Amygdala (tissue), 56 donors: ENCODE measurements around the gene ITCH.
"Not testable (repeated sequence)": the region's sequence is repeated elsewhere in the genome, so short reads cannot be mapped to it uniquely, and the experiment has no call there.

Source experiments
- DNase-seq, 56 donors: peaks; one replicate each; lab custom pipeline; 2025; lab: John Stamatoyannopoulos, UW

Gene ITCH

DNA sequence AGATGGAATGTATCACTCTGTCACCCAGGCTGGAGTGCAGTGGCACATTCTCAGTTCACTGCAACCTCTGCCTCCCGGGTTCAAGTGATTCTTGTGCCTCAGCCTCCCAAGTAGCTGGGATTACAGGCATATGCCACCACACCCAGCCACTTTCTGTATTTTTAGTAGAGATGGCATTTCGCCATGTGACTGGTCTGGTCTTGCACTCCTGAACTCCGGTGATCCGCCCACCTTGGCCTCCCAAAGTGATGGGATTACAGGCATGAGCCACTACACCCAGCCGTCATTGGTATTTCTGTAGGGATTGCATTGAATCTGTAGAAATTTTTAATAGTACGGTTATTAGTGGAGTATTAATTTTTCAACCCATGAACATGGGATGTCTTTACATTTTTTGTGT, 134.5 kb downstream of the ITCH start:
- DNase-seq, result not testable (repeated sequence)

DNA sequence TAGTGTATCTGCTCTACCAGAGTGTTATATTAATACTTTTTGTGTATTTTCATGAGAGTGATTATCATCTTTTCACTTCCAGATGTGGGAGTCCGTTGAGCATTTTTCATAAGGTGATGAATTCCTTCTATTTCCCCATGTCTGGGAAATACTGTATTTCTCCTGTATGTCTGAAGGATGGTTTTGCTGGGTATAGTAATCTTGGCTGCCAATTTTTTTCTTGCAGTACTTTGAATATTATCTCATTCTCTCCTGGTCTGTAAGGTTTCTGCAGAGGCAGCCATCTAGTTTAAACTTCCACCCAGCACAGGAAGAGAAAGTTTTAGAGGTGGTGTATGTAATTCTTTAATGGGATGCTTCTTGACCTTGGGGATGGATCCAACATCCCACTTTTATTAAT, 137.8 kb downstream of the ITCH start:
- DNase-seq, result no peak

DNA sequence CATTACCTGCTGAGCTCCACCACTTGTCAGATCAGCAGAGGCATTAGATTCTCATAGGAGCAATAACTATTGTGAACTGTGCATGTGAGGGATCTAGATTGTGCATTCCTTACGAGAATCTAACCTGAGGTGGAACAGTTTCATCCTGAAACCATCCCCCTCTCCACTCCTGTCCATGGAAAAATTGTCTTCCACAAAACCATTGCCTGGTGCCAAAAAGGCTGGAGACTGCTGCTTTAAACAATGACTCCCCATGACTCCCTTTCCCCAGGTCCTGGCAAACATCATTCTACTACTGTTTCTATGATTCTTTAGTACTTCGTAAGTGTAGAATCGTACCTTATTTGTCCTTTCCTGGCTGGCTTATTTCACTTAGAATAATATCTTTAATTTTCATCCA, 143.4 kb downstream of the ITCH start:
- DNase-seq, result no peak

DNA sequence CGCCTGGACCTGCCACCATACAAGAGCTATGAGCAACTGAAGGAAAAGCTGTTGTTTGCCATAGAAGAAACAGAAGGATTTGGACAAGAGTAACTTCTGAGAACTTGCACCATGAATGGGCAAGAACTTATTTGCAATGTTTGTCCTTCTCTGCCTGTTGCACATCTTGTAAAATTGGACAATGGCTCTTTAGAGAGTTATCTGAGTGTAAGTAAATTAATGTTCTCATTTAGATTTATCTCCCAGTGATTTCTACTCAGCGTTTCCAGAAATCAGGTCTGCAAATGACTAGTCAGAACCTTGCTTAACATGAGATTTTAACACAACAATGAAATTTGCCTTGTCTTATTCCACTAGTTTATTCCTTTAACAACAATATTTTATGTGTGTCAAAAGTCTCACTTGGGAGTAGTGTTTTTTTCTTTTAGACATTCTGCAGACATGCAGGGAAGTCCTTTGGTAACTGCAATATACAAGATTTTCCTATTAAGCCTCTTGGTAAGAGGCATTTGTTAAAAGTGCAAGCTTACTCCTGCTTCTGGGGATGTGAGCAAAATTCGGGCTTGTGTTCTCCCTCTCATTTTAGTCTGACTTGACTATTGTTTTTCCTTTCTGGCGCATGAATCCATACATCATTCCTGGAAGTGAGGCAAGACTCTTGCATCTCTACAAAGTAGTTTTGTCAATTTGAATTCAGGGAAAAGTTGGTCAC, 144.8 kb downstream of the ITCH start:
- no peak for DNase-seq

DNA sequence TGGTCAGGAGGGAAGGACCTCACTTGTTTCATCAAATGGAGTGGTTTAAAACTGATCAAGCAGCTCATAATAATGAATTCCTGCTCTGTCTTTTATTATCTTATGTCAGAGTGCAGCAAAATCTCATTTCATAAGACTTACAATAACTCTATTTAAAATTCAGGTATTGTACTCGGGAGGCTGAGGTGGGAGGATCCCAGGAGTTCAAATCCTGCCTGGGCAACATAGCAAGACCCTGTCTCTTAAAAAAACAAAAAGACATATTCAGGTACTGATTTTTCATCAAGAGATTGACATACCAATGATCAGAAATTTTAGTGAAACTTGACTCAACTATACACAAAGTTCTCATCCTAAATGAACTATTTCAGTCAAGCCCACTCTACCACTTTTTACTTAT, 147.5 kb downstream of the ITCH start:
- DNase-seq, result no peak

DNA sequence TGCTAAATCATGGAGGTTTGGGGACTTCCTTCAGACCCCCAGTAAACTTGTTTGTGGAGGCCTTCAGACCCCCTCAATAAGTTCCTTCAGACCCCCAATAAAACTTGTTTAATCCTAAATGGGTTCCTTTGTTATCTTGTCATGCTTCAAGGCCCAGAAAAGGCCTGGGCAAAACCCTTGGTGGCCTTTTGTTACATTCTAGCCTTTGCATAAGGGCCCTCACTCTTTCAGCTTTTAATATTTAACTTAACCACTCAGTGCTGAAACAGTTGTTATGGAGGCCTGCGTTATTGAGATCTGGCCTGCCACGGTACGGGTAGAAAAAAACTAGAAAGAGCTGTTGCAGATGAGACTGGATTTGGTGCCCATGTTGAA, 148.8 kb downstream of the ITCH start:
- DNase-seq, result no peak

DNA sequence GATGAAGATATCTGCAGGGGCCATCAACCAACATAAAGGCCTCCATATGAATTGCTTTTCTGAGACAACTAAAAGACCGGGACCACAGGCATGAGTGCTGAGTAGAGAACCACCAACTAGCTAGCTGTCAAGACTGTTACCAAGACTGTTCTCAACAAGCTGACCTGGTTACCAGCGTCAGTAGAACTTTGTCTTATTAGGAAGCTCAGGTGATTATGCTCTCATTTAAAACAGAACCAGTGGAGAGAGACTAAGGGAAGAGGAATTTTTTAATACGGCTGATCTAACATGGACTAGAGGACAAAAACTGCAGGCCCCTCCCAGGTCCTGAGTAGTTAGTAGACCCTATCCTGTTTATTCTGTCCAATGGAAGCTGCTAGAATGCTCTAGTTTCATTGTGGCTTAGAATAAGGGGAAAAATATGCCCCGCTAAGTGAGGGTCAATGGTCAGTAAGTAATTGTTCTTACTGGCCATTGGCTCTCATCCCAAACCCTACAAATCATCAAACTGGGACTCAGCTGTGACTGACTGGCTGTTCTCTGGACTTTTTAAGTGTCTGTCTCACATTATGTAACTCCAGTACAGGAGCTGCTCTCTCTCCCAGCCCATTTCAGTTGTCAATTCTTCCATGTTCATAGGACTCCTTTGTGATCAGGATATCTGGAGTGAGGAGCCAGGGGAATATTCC, 149.3 kb downstream of the ITCH start:
- DNase-seq, result peak in 1 of 56 donors; percentile 53

DNA sequence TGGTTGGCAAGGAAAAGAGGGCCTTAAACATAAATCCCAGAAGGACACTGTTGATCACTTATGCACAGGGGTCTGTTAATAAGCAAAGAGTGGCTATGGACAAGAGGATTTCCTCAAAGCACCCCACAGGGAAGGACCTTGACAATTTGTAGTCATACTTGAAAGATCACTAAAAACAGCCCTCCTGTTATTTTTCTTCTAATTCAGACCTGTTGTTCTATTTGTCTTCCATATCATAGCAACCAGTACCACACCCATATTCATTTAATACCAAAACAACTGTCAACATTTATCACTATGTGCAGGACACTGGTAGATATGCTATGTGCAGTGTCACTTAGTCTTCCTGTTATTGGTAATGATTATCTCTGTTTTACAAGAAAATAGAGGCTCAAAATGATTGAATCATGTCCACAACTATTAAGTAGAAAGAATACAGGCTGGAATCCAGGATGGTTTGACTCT, 149.9 kb downstream of the ITCH start:
- DNase-seq, result no peak

DNA sequence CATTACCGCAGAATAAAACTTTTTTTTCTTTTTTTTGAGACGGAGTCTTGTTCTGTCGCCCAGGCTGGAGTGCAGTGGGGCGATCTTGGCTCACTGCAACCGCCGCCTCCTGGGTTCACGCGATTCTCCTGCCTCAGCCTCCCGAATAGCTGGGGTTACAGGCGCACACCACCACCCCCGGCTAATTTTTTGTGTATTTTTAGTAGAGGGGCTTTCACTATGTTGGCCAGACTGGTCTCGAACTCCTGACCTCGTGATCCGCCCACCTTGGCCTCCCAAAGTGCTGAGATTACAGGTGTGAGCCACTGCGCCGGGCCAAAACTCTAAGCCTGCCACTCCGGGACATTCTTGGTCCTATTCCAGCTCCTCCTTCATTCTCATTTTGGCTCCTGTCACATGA, 151.0 kb downstream of the ITCH start:
- DNase-seq, result not testable (repeated sequence)

DNA sequence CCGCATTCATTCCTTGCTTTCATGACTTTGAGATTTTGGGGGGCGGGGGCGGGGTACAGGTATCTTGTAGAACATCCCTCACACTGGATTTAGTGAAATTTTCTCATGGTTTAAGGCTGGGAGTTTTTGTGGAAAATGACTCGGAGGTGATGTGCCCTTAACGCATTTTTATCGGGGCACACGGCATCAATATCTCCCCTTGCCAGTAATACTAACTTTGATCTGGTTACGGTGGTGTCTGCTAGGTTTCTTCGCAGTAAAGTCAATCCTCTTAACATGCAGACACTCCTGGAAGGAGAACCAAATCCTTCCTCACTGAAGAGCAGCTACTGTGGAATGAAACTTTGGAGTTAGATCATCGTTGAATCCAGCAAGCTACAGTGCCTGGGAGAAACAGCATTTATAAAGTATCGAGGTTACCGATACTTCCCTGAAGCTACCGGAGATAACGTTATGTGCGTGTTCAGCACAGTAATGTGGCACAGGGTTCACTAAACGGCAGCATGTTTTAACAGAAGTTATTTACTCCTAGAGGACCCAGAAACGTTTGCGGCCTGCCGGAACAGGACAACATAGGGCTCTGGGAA, 151.9 kb downstream of the ITCH start:
- no peak for DNase-seq

DNA sequence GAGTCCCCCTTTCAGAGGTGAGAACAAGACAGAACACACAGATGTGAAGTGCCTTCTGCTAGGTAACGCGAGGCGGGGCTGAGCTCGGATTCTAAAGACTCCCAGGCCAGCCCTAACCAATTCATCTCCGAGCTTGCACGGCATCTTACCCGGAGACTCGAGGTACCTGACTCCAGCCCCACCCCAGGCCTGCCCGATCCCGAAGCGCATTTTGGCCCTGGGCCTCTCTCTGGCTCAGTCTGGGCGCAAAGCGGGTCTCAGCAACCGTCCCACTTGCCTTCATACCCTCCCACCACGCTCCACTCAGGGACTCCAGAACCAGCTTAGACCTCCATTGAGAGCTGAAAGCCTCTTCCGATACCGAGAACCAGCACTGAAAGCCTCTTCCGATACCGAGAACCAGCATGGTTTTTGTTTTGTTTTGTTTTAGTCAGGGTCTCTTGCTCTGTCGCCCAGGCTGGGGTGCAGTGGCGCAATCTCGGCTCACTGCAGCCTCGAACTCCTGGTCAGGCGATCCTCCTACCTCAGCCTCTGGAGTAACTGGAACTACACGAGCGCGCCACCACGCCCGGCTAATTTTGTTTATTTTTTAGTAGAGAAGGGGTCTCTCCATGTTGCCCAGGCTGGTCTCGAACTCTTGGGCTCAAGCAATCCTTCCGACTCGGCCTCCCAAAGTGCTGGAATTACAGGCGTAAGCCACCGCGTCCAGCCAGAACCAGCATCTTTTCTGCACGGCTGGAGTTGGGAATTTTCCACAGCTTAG, 152.6 kb downstream of the ITCH start:
- peak in 28 of 56 donors; percentile 18 to 64 (median 41) for DNase-seq

DNA sequence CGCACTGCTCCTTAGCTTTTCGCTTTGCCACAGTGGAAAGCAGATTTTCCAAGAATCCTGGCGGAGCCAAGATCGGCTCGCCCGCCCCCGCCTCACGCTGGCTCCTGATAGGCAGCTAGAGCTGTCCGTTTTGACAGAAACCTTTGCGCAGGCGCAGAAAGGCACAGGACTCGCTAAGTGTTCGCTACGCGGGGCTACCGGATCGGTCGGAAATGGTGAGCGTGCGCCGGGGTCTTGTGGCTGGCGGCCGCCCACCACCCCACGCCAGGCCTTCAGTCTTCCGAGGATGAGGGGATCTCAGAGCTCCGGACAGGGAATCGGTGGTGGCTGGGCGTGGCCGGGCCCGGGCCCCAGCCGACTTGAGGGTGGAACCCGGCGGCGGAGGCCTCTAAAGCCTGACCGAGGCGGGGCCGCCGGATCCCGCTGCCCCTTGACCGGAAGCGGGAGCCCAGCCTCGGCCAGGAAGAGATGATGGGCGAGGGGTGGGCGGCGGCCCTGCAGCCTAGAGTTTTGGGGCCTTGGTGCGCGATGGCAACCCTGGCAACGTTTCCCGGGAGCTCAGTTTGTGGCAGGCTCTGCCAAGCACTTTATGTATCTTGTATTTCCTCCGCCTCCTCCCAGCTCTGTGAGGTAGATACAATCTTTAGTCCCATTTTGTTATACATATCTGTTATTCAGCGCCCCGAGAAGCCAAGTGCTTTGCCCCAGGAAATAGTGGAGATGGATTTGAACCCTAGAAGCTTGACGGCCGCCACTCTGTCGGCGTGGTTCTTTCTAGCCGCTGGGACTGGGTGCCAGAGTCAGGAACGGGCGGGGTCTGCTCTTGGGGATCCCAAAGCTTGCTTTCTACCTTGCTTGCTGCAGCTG, 153.4 kb downstream of the ITCH start, which contains the start of gene DYNLRB1:
DYNLRB1 (plus strand) TSS at position 176 of the 867 bp plus-strand sequence; CDS start at position 213, 37 bp downstream.
- peak; percentile 80 to 97 (median 94) for DNase-seq

DNA sequence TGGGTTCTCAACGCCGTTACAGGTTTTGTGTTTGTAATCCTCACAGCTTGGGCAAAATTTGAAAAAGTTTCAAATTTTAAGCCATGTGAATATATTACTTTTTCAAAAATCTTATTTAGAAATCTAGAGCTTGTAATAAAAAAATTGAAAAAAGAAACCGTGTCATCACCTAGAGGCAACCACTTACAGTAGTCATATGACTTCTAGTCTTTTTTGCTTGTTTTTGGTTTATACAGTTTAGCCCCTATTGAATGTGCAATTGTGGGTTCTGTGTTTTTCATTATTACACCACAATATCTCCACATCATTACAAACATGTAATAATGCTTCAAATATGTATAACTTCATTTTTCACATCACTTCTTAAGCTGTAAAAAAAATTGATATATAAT, 154.0 kb downstream of the ITCH start:
- no peak for DNase-seq

DNA sequence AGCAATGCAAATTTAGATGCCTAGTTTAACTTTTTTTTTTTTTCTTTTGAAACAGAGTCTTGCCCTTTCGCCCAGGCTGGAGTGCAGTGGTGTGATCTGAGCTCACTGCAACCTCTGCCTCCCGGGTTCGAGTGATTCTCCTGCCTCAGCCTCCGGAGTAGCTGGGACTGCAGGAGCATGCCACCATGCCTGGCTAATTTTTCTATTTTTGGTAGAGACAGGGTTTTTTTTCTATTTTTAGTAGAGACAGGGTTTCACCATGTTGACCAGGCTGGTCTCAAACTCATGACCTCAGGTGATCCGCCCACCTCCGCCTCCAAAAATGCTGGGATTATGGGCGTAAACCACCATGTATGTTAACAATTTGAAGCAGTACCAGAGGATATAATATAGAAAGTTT, 155.8 kb downstream of the ITCH start:
- not testable (repeated sequence) for DNase-seq

DNA sequence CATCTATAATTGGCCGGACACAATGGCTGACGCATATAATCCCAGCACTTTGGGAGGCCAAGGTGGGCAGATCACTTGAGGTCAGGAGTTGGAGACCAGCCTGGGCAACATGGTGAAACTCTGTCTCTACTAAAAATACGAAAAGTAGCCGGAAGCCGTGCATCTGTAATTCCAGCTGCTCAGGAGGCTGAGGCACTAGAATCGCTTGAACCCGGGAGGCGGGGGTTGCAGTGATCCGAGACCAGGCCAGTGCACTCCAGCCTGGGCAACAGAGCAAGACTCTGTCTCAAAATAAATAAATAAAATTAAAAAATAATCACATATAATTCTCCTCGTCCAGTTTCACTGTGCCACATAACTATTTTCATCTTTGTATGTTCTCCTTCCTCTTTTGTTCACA, 156.8 kb downstream of the ITCH start:
- not testable (repeated sequence) for DNase-seq

DNA sequence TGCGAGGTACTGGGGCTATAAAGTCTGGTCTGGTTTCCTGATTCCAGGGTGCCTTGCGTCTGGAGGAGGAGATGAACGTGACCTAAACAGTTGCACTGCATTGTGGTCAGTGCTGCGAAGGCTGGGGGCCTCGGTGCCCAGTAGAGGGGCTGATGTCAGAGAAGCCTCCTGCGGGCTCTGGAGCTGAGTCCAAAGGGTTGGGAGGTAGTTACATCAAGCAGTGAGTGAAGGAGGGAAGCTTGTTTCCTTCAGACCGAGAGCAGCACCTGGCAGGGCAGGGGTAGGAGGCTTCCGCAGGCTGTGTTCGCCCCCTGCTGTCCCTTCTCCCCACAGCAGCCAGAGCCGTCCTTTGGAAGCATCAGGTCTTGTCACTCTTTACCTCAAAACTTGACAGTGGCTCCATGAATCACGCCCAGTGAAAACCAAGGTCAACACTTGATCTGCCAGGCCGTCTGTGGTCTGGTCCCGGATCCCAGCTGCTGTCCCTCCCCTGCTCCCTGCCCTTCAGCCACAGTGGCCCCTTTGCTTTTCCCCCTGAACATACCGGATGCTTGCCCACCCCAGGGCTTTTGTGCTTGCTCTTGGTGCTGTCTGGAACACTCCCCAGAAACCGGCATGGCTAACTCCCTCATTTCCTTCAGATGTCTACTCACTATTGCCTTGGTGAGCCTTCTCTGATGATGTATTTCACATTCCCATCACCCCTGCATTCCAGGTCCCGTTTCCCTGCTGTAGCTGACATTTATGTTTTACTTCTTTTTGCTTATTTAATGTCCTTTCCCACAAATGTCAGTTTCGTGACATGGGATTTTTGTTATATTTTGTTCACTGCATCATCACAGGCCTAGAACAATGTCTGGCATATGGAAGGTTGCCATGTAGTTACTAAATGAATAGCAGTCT, 160.1 kb downstream of the ITCH start:
- DNase-seq, result peak in 26 of 56 donors; percentile 10 to 64 (median 41)

DNA sequence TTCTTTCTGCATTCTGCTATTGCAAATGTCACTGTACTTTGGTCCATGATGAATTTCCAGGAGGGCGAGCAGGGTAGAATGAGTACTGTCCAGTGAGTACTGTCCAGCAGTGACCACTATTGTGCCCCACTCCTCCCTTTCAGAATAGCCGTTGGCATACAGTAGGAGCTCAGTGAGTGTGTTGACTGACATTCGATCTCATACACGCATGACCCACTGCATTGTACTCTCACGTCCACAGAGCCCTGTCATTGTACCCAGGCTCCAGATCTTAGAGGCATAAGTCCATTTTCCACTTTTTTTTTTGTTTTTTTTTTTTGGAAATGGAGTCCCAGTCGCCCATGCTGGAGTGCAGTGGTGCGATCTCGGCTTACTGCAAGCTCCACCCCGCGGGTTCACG, 161.4 kb downstream of the ITCH start:
- no peak for DNase-seq

DNA sequence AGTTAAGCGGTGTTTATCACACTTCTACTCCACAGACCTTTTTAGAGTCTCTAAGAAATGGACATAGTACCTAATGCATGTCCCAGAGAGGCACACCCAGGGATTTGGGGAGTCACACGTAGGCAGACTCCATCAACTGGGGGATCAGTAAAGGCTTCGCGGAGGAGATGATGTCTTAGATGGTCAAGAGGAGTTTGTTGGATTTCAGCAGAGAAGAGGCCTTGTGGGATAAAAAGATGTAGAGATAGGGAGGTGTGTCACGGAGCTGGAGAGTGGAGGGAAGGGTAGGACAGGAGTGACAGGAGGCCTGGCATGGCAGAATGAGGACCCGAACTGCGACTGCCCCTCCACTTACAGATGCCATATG, 162.3 kb downstream of the ITCH start:
- peak in 4 of 56 donors; percentile 60 to 72 (median 64) for DNase-seq
